HepG2 (cell line): ENCODE results near the gene SFT2D2. TPM values are rescaled to one million over a fixed set of nuclear protein-coding genes. Genes with fewer than 3 reads are reported as not detected.

ENCODE experiments used
- ATAC-seq: fragments of 200-7000 bp; cut with Tn5 transposase; 3 replicates; pipeline ENCODE4 v1.9.1; 2020; ENCODE audit warnings: mild to moderate bottlenecking, moderate library complexity
- BruUV-seq: library from RNA; stranded (reverse); fragments of 400-500 nt; replicated peaks from 2 replicates; lab custom pipeline; 2021; lab: Mats Ljungman, UMichigan
- CTCF ChIA-PET: fragments of 300-600 bp; formaldehyde crosslinking; extraction: SDS; loops from one replicate; lab custom pipeline; 2021; ENCODE audit warnings: low total read pairs, inconsistent platforms, low intra/inter-chr PET ratio; lab: Yijun Ruan, JAX
- POLR2A ChIA-PET: fragments of 350-600 bp; sonication (Branson Sonifier 250); formaldehyde crosslinking; loops from one replicate; lab custom pipeline; 2020; ENCODE audit warnings: antibody characterized with exemption, inconsistent platforms; lab: Yijun Ruan, JAX
- DNase-seq: peaks from one replicate; pipeline ENCODE4 v3.0.0-alpha.2; 2015; ENCODE audit warnings: low spot score
- FAIRE-seq: peaks from 3 replicates; lab custom pipeline; 2011; peaks lifted over from hg19 to GRCh38; lab: Jason Lieb, UNC
- H2AFZ ChIP-seq: one replicate; pipeline ENCODE4 v1.6.1; 2011; ENCODE audit warnings: low read length, inconsistent platforms
- H3K27ac ChIP-seq: fragments of 300-600 bp; 3 replicates; pipeline ENCODE4 v1.8.0; 2011; ENCODE audit warnings: mixed run types, mild to moderate bottlenecking, mixed read lengths, low read length, inconsistent platforms; ENCODE audit not compliant: insufficient read depth; ENCODE audit errors: extremely low read length
- H3K27me3 ChIP-seq, 2 experiments: fragments of 200-600 bp in 1 of 2; 2 replicates in 1 of 2; 3 replicates in 1 of 2; pipeline versions ENCODE4 v1.6.0 to v1.8.0; 2011; ENCODE audit warnings: low read length in 2 of 2, mild to moderate bottlenecking in 2 of 2, moderate library complexity in 2 of 2, inconsistent platforms in 1 of 2; ENCODE audit not compliant: insufficient read depth in 2 of 2, control insufficient read depth in 1 of 2
- H3K36me3 ChIP-seq, 2 experiments: fragments of 200-600 bp in 1 of 2; replicated peaks in 1 of 2; 2 replicates in 1 of 2; 3 replicates in 1 of 2; pipeline versions ENCODE4 v1.5.1 to v1.8.0; 2011; ENCODE audit warnings: low read length in 2 of 2, inconsistent platforms in 1 of 2; ENCODE audit not compliant: insufficient read depth in 2 of 2, control insufficient read depth in 1 of 2
- H3K4me1 ChIP-seq: 2 replicates; pipeline ENCODE4 v1.5.1; 2012; ENCODE audit warnings: low read length, inconsistent platforms; ENCODE audit not compliant: insufficient read depth
- H3K4me2 ChIP-seq: 2 replicates; pipeline ENCODE4 v1.6.0; 2011; ENCODE audit warnings: low read depth, low read length, inconsistent platforms
- H3K4me3 ChIP-seq, 3 experiments: fragments of 200-600 bp in 1 of 3; sonication (generic), shearing (Covaris generic) in 1 of 3; replicated peaks in 1 of 3; 2 replicates each; pipeline ENCODE4 v1.5.1; 2011 to 2016; ENCODE audit warnings: low read length in 3 of 3, inconsistent platforms in 2 of 3, low read depth in 2 of 3, mild to moderate bottlenecking in 2 of 3, control low read depth in 1 of 3, mixed read lengths in 1 of 3; ENCODE audit not compliant: insufficient read depth in 1 of 3
- H3K79me2 ChIP-seq: one replicate; pipeline ENCODE4 v1.6.1; 2011; ENCODE audit warnings: low read length, inconsistent platforms; ENCODE audit not compliant: insufficient read depth
- H3K9ac ChIP-seq: 2 replicates; pipeline ENCODE4 v1.6.0; 2011; ENCODE audit warnings: mild to moderate bottlenecking, low read depth, low read length, inconsistent platforms; ENCODE audit not compliant: insufficient read depth
- H3K9me3 ChIP-seq: 2 replicates; pipeline ENCODE4 v1.5.1; 2012; ENCODE audit warnings: mild to moderate bottlenecking, low read length
- H4K20me1 ChIP-seq: 2 replicates; pipeline ENCODE4 v1.6.0; 2011; ENCODE audit warnings: inconsistent platforms, mild to moderate bottlenecking, low read length, moderate library complexity; ENCODE audit not compliant: insufficient read depth
- BORCS8-MEF2B ChIP-seq: sonication (generic); formaldehyde crosslinking; IDR thresholded peaks from 2 replicates; pipeline ENCODE4 v1.8.0; 2022; ENCODE audit warnings: mild to moderate bottlenecking, missing genetic modification reagents
- GFI1 ChIP-seq: sonication (generic); formaldehyde crosslinking; IDR thresholded peaks from 2 replicates; pipeline ENCODE4 v1.5.0; 2020; ENCODE audit warnings: missing genetic modification reagents, mild to moderate bottlenecking, borderline replicate concordance
- HMG20B ChIP-seq: conservative IDR thresholded peaks from 2 replicates; pipeline ENCODE4 v1.6.1; 2016; ENCODE audit warnings: missing genetic modification reagents, missing compliant biosample characterization
- ISX ChIP-seq: sonication (generic); formaldehyde crosslinking; conservative IDR thresholded peaks from 2 replicates; pipeline ENCODE4 v1.5.0; 2020; ENCODE audit warnings: missing genetic modification reagents
- MED1 ChIP-seq: sonication (generic); formaldehyde crosslinking; IDR thresholded peaks from 2 replicates; pipeline ENCODE4 v1.4.0; 2020; ENCODE audit warnings: missing genetic modification reagents
- MYPOP ChIP-seq: sonication (generic); formaldehyde crosslinking; IDR thresholded peaks from 2 replicates; pipeline ENCODE4 v1.8.1; 2023; ENCODE audit warnings: mild to moderate bottlenecking, moderate library complexity, missing genetic modification reagents
- SATB2 ChIP-seq: sonication (generic); formaldehyde crosslinking; IDR thresholded peaks from 2 replicates; pipeline ENCODE4 v1.5.0; 2020; ENCODE audit warnings: missing genetic modification reagents
- SUZ12 ChIP-seq: fragments of 150-350 bp; IDR thresholded peaks from 2 replicates; pipeline ENCODE4 v1.6.1; 2014; ENCODE audit warnings: low read depth, low read length
- ZMYM2 ChIP-seq: sonication (generic); formaldehyde crosslinking; IDR thresholded peaks from 2 replicates; pipeline ENCODE4 v1.8.0; 2022; ENCODE audit warnings: mild to moderate bottlenecking, missing genetic modification reagents
- ZNF430 ChIP-seq: sonication (generic); formaldehyde crosslinking; IDR thresholded peaks from 2 replicates; pipeline ENCODE4 v1.9.0; 2021; ENCODE audit warnings: mild to moderate bottlenecking, missing genetic modification reagents
- ZSCAN9 ChIP-seq: IDR thresholded peaks from 2 replicates; pipeline ENCODE4 v1.6.1; 2016; ENCODE audit warnings: borderline replicate concordance
- WGBS: methylation state at CpG from one replicate; pipeline ENCODE4 v1.1.6; 2017; ENCODE audit warnings: low lambda C conversion rate; 5-methylcytosine and 5-hydroxymethylcytosine counted together
- in situ Hi-C: cut with HindIII; loops from 2 replicates; pipeline ENCODE4 v1.10.0; 2017; ENCODE audit warnings: low pct_unique_long_range_greater_than_20kb; ENCODE audit not compliant: extremely low pct_ligation_motif_present
- intact Hi-C: fragments of 100-400 bp; cut with micrococcal nuclease; formaldehyde crosslinking; loops from one replicate; pipeline ENCODE4 v1.10.0; 2022; ENCODE audit not compliant: unreplicated experiment
- polyA plus RNA-seq, 8 experiments: library from polyadenylated mRNA; depleted of rRNA in 3 of 8; stranded (reverse) in 7 of 8; unstranded in 1 of 8; fragments of >200 nt; fragmentation: Illumina TruSeq in 4 of 8; extraction: Trizol in 4 of 8; gene quantifications; 2 replicates each; pipeline versions ENCODE4 v1.2.1 to v1.2.3, GENCODE V29; 2011 to 2016; ENCODE audit warnings: low read depth in 4 of 8, missing spikeins in 1 of 8, mixed read lengths in 1 of 8; ENCODE audit not compliant: insufficient read depth in 1 of 8
- total RNA-seq, 5 experiments: library from RNA; depleted of rRNA; stranded (reverse); fragments of >200 nt; fragmentation: Illumina TruSeq; extraction: Trizol; gene quantifications; 2 replicates each; pipeline ENCODE4 v1.2.3, GENCODE V29; 2016; ENCODE audit warnings: low read depth in 1 of 5
- TF ChIP-seq, protein P1 (sequence below): sonication (generic); formaldehyde crosslinking; IDR thresholded peaks from 2 replicates; pipeline ENCODE4 v1.5.0; 2020; ENCODE audit warnings: missing genetic modification reagents
- TF ChIP-seq, protein P2 (sequence below): sonication (generic); formaldehyde crosslinking; IDR thresholded peaks from 2 replicates; pipeline ENCODE4 v1.4.0; 2020; ENCODE audit warnings: missing genetic modification reagents

Gene SFT2D2
- total and polyA plus RNA-seq, 2 of the 13 experiments (the other 11 are each of a cell fraction or from before 2014, with no cell fraction given): 10.0 to 28.8 TPM

- TF ChIP-seq HMG20B: no peak
- TF ChIP-seq, all 625 proteins: peak for 232
These were observed 47.0 kb upstream of the SFT2D2 start, which contains the start of gene TIPRL (continued) for GRCh38 chr1:168178638-168179437.

- CTCF ChIA-PET: interaction anchor here (0.8 to 1.4 kb wide), 2 partner anchors 56 to 87 kb away, joined by 3 to 4 read pairs; no protein-coding TSS in a partner anchor
- peak overlapping the region; percentile 76 to 85 (median 83) for H3K4me3 ChIP-seq
- no peak for TF ChIP-seq BORCS8-MEF2B (CRISPR knock-in tag)
- TF ChIP-seq, protein P1, sequence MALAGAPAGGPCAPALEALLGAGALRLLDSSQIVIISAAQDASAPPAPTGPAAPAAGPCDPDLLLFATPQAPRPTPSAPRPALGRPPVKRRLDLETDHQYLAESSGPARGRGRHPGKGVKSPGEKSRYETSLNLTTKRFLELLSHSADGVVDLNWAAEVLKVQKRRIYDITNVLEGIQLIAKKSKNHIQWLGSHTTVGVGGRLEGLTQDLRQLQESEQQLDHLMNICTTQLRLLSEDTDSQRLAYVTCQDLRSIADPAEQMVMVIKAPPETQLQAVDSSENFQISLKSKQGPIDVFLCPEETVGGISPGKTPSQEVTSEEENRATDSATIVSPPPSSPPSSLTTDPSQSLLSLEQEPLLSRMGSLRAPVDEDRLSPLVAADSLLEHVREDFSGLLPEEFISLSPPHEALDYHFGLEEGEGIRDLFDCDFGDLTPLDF: 0 out of 2 replicates have a peak, but pooled peaks have one; percentile 37
- TF ChIP-seq ZMYM2 (CRISPR knock-in tag): 0 out of 2 replicates have a peak, but pooled peaks have one; percentile 44
- 0 out of 2 replicates have a peak, but pooled peaks have one; percentile 3 for TF ChIP-seq MED1
- TF ChIP-seq MYPOP: no peak
- TF ChIP-seq, protein P2, sequence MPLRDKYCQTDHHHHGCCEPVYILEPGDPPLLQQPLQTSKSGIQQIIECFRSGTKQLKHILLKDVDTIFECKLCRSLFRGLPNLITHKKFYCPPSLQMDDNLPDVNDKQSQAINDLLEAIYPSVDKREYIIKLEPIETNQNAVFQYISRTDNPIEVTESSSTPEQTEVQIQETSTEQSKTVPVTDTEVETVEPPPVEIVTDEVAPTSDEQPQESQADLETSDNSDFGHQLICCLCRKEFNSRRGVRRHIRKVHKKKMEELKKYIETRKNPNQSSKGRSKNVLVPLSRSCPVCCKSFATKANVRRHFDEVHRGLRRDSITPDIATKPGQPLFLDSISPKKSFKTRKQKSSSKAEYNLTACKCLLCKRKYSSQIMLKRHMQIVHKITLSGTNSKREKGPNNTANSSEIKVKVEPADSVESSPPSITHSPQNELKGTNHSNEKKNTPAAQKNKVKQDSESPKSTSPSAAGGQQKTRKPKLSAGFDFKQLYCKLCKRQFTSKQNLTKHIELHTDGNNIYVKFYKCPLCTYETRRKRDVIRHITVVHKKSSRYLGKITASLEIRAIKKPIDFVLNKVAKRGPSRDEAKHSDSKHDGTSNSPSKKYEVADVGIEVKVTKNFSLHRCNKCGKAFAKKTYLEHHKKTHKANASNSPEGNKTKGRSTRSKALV (CRISPR knock-in tag): 0 out of 2 replicates have a peak, but pooled peaks have one; percentile 13
- TF ChIP-seq SUZ12: no peak
- 0 out of 2 replicates have a peak, but pooled peaks have one; percentile 49 for TF ChIP-seq ZNF430
- TF ChIP-seq SATB2 (CRISPR knock-in tag): 0 out of 2 replicates have a peak, but pooled peaks have one; percentile 6
- TF ChIP-seq GFI1 (CRISPR knock-in tag): 0 out of 2 replicates have a peak, but pooled peaks have one; percentile 18
- 0 out of 2 replicates have a peak, but pooled peaks have one; percentile 5 for TF ChIP-seq ZSCAN9 (CRISPR knock-in tag)
- 0 out of 2 replicates have a peak, but pooled peaks have one; percentile 22 for TF ChIP-seq ISX (CRISPR knock-in tag)
These were observed 46.2 kb upstream of the SFT2D2 start for GRCh38 chr1:168179438-168180147.

More at GRCh38 chr1:168179438-168180147, 46.2 kb upstream of the SFT2D2 start:
- FAIRE-seq: no peak
- Histone ChIP-seq H3K27me3 (no peaks in the 10 kb centered on the region; a peak in 1 of 5 replicates), H4K20me1 (no peaks in the 10 kb centered on the region), H3K9me3 (no peaks in the 10 kb centered on the region), H3K79me2 (peaks cover 8% of the 10 kb centered on the region), H3K4me2 (peak overlapping the region; percentile 80), H3K4me1 (peaks cover 11% of the 10 kb centered on the region), H3K9ac (peak overlapping the region; percentile 78), H3K36me3 (no peaks in the 10 kb centered on the region), H2AFZ (peak overlapping the region; percentile 57), H3K27ac (peak overlapping the region; percentile 68)
- in situ Hi-C loops: no loop called here
- no TSS peak for BruUV-seq
- POLR2A ChIA-PET: interaction anchor here (1.0 kb wide), 1 partner anchor 15 kb away, joined by 4 read pairs; no protein-coding TSS in a partner anchor
- DNase-seq: no peak
- intact Hi-C loops: loop anchor here (1.0 to 5.0 kb wide), 2 partner anchors 58 to 143 kb away; no protein-coding TSS in a partner anchor
- peak; percentile 32 for ATAC-seq
- 1% methylated on average over 19 of the region's 20 CpGs for WGBS
